ENCODE data around the gene MEGF6. TPM values are rescaled to one million over a fixed set of nuclear protein-coding genes. Genes with fewer than 3 reads are reported as not detected.

Gene MEGF6
- total and polyA plus RNA-seq, 2 donors (not counting 3 experiments of a cell fraction or from before 2014, with no cell fraction given), result 22.5 to 63.7 TPM

DNA sequence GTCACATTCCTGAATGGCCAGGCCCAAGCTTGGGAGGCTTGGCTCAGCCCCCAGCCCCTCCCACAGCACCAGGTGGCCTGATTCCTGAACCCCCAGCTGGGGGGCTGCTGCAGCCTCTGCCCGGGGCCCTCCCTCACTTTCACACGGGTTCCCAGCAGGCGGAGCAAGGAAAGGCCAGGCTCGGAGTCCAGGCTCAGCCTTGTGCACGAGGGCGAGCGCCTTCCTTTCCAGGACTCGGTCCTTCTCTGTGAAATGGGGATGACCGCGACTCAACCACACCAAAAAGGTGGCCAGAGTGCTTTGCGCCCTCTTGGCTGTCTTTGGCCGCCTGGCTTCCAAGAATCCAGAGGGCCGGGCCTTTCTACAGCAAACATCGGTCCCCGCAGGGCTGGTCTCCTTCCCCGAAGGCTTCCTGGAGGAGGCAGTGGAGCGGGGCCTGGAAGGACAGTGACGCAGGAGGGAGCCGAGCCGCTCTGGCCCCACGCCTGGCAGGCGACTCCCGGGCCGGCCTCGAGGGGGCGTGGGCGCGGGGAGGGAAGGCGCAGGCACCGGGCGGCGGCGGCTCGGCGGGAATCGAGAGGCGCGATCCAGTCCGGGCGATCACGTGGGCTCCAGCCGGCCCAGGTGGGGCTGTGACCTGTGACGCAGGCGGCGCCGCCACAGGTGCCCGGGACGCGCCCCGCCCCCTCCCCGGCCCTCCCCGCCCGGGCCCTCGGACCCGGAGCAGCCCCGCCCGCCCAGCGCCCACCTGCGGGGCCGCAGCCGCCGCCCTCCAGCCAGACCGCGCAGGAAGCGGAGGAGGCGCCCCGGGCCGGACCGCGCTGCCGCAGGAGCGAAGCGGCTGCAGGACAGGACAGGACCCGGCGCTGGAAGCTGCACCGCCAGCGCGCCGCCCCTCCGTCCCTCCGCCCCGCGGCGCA, 157.2 kb downstream of the MEGF6 start, which contains the start of gene ARHGEF16:
ARHGEF16 (plus strand) TSS at position 775 of the 920 bp plus-strand sequence. CDS start 8,420 bp downstream, outside the sequence.
- Histone ChIP-seq H3K9ac (replicated peaks; ENCODE audit: extremely low read depth, insufficient read depth, low read length) (no peak within 1 kb of the TSS), H3K27ac (ENCODE audit: insufficient read depth, low read depth, low read length) (no peak within 1 kb of the TSS), H4K20me1 (replicated peaks; ENCODE audit: control insufficient read depth, extremely low read depth, insufficient read depth, low read length) (no peaks in the 10 kb centered on the region), H2AFZ (ENCODE audit: low read depth, low read length) (no peak within 1 kb of the TSS), H3K4me1 (ENCODE audit: control insufficient read depth, extremely low read depth, insufficient read depth, low read length) (no peaks in the 10 kb centered on the region), H3K9me3 (replicated peaks; ENCODE audit: control insufficient read depth, insufficient read depth, low read length) (no peaks in the 10 kb centered on the region), H3K27me3 (ENCODE audit: control insufficient read depth in 2 of 2, insufficient read depth in 2 of 2, low read length in 2 of 2) (peaks cover 0 to 3% of the 10 kb centered on the region in 2 experiments), H3K36me3 (ENCODE audit: control insufficient read depth in 2 of 2, extremely low read depth in 1 of 2, insufficient read depth in 2 of 2, low read length in 2 of 2) (no peaks in the 10 kb centered on the region), H3K4me3 (replicated peaks in 1 of 3; ENCODE audit: insufficient read depth in 1 of 3, low read depth in 1 of 3, low read length in 3 of 3) (peak within 1 kb of the TSS in 2 of 3 experiments; percentile 17 to 30), H3K4me2 (ENCODE audit: insufficient read depth, low read length) (no peak within 1 kb of the TSS), H3K79me2 (ENCODE audit: control insufficient read depth, insufficient read depth, low read length) (no peaks in the 10 kb centered on the region), H3K9me1 (replicated peaks; ENCODE audit: control insufficient read depth, extremely low read depth, insufficient read depth, low read length) (no peaks in the 10 kb centered on the region)
- ChIA-PET POLR2A (no interaction called here), CTCF (interaction anchor here (1.0 to 4.4 kb wide), 19 partner anchors 10 to 350 kb away, joined by 3 to 139 read pairs (median 10); partner anchors contain the start of genes LRRC47 and TPRG1L)
- peak; percentile 43 for FAIRE-seq
- DNase-seq (ENCODE audit: low read depth, low spot score), result peak; percentile 32
- no TSS peak for BruUV-seq (replicated peaks)
- dilution Hi-C loops (cut with MboI; ENCODE audit: extremely low pct_ligation_motif_present, low sequenced_read_pairs), result no loop called here
- TF ChIP-seq MYC (IDR thresholded peaks at IDR 0.05; ENCODE audit: low read depth, low read length), result no peak
- peak; percentile 53 for TF ChIP-seq EZH2 (IDR thresholded peaks at IDR 0.05; ENCODE audit: borderline replicate concordance, low read depth, low read length, severe bottlenecking)
- no peak for TF ChIP-seq POLR2A (IDR thresholded peaks at IDR 0.05; ENCODE audit: low read depth, low read length)
- TF ChIP-seq POLR2AphosphoS5 (IDR thresholded peaks at IDR 0.05; ENCODE audit: insufficient read depth, low read depth, low read length), result no peak
- TF ChIP-seq, protein P1, sequence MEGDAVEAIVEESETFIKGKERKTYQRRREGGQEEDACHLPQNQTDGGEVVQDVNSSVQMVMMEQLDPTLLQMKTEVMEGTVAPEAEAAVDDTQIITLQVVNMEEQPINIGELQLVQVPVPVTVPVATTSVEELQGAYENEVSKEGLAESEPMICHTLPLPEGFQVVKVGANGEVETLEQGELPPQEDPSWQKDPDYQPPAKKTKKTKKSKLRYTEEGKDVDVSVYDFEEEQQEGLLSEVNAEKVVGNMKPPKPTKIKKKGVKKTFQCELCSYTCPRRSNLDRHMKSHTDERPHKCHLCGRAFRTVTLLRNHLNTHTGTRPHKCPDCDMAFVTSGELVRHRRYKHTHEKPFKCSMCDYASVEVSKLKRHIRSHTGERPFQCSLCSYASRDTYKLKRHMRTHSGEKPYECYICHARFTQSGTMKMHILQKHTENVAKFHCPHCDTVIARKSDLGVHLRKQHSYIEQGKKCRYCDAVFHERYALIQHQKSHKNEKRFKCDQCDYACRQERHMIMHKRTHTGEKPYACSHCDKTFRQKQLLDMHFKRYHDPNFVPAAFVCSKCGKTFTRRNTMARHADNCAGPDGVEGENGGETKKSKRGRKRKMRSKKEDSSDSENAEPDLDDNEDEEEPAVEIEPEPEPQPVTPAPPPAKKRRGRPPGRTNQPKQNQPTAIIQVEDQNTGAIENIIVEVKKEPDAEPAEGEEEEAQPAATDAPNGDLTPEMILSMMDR (IDR thresholded peaks at IDR 0.05; ENCODE audit: extremely low read depth in 1 of 2, insufficient read depth in 1 of 2, low read depth in 1 of 2, low read length in 2 of 2), result peak; percentile 48 to 55
- TF ChIP-seq, protein P2, sequence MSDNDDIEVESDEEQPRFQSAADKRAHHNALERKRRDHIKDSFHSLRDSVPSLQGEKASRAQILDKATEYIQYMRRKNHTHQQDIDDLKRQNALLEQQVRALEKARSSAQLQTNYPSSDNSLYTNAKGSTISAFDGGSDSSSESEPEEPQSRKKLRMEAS (IDR thresholded peaks at IDR 0.05; ENCODE audit: insufficient read depth, insufficient read length), result no peak
- TF ChIP-seq JUN (IDR thresholded peaks at IDR 0.05; ENCODE audit: borderline replicate concordance, insufficient read depth, insufficient read length, low read depth), result no peak
- TF ChIP-seq GATA2 (IDR thresholded peaks at IDR 0.05; ENCODE audit: insufficient read depth, insufficient read length, low read depth, low read length), result no peak
- no peak for TF ChIP-seq FOS (IDR thresholded peaks at IDR 0.05; ENCODE audit: borderline replicate concordance, insufficient read depth, low read length)
- intact Hi-C loops (cut with micrococcal nuclease), result loop anchor here (1.0 to 5.0 kb wide), 5 partner anchors 17 to 348 kb away; no protein-coding TSS in a partner anchor

All from endothelial cell of umbilical vein (primary cell).